Esophagus squamous epithelium (tissue), 5 donors: ENCODE data around the gene METTL4. TPM values are rescaled to one million over a fixed set of nuclear protein-coding genes. Genes with fewer than 3 reads are reported as not detected.

Experiments used
- DNase-seq: peaks from one replicate; lab custom pipeline; 2025; lab: John Stamatoyannopoulos, UW
- H3K27ac ChIP-seq, 4 donors: fragments of 200-600 bp; sonication (generic); one replicate each; pipeline ENCODE4 v1.5.1; 2016 to 2019; ENCODE audit warnings: mild to moderate bottlenecking in 1 of 4
- H3K27me3 ChIP-seq, 4 donors: fragments of 200-600 bp; sonication (generic); 1 replicate in 3 of 4; 2 replicates in 1 of 4; pipeline versions ENCODE4 v1.5.1 to v1.6.0; 2017 to 2021; ENCODE audit warnings: antibody characterized with exemption in 1 of 4
- H3K36me3 ChIP-seq, 3 donors: fragments of 200-600 bp; sonication (generic); one replicate each; pipeline ENCODE4 v1.5.1; 2016 to 2019
- H3K4me1 ChIP-seq, 3 donors: fragments of 200-600 bp; sonication (generic); one replicate each; pipeline ENCODE4 v1.5.1; 2017 to 2019
- H3K4me3 ChIP-seq, 4 donors: fragments of 200-600 bp; sonication (generic); 1 replicate in 3 of 4; 2 replicates in 1 of 4; pipeline ENCODE4 v1.5.1; 2016 to 2019; ENCODE audit warnings: mild to moderate bottlenecking in 2 of 4, moderate library complexity in 1 of 4
- H3K9me3 ChIP-seq, 3 donors: fragments of 200-600 bp; sonication (generic); one replicate each; pipeline ENCODE4 v1.5.1; 2016 to 2019
- CTCF ChIP-seq, 6 experiments: fragments of 450-650 bp in 4 of 6; fragments of 200-600 bp in 2 of 6; sonication (generic) in 2 of 6; IDR thresholded peaks; one replicate each; pipeline ENCODE4 v1.5.1; 2016 to 2019; ENCODE audit warnings: antibody characterized with exemption in 6 of 6, mild to moderate bottlenecking in 4 of 6, moderate library complexity in 4 of 6
- POLR2A ChIP-seq, 4 donors: fragments of 450-650 bp; IDR thresholded peaks; one replicate each; pipeline ENCODE4 v1.6.1; 2017; ENCODE audit warnings: antibody characterized with exemption in 4 of 4, mild to moderate bottlenecking in 4 of 4, moderate library complexity in 3 of 4
- WGBS, 2 donors: methylation state at CpG; one replicate each; pipeline ENCODE4 v1.1.5; 2018; 5-methylcytosine and 5-hydroxymethylcytosine counted together
- intact Hi-C: fragments of 100-400 bp; cut with DNase I; formaldehyde crosslinking; loops from one replicate; pipeline ENCODE4 v1.15.0; 2022
- total RNA-seq, 4 donors: library from RNA; depleted of rRNA; stranded (reverse); fragments of >200 nt; gene quantifications; one replicate each; pipeline ENCODE4 v1.1.0, GENCODE V29; 2016
- donor health status: DM: yes; HTN: yes; CAD: no.

METTL4 gene
- total RNA-seq, 4 donors from 2014 or later: 1.8 to 6.7 (median 4.4) TPM

GRCh38 chr18:2554696-2555095 lies 16.6 kb downstream of the METTL4 start:
- no peak overlapping the region for H3K27ac ChIP-seq
- H3K9me3 ChIP-seq: no peaks in the 10 kb centered on the region
- TF ChIP-seq POLR2A (IDR thresholded peaks at IDR 0.05) (no peak), CTCF (IDR thresholded peaks at IDR 0.05) (no peak)
- H3K36me3 ChIP-seq: peaks cover 0 to 24% (median 0%) of the 10 kb centered on the region in 3 donors
- no peak overlapping the region for H3K4me3 ChIP-seq
- WGBS, 2 donors: 78 to 82% methylated on average over 4 of the region's 4 CpGs
- intact Hi-C loops: no loop called here
- no peaks in the 10 kb centered on the region for H3K27me3 ChIP-seq
- DNase-seq: no peak
- no peaks in the 10 kb centered on the region for H3K4me1 ChIP-seq

GRCh38 chr18:2551425-2551824 lies 19.9 kb downstream of the METTL4 start:
- WGBS, 2 donors: 76 to 90% methylated on average over 3 of the region's 3 CpGs
- H3K27me3 ChIP-seq: no peaks in the 10 kb centered on the region
- H3K4me3 ChIP-seq: no peak overlapping the region
- TF ChIP-seq POLR2A (IDR thresholded peaks at IDR 0.05): no peak
- TF ChIP-seq CTCF (IDR thresholded peaks at IDR 0.05): no peak
- peaks cover 0 to 44% (median 0%) of the 10 kb centered on the region in 3 donors for H3K36me3 ChIP-seq
- no peak overlapping the region for H3K27ac ChIP-seq
- intact Hi-C loops: no loop called here
- no peaks in the 10 kb centered on the region for H3K4me1 ChIP-seq
- DNase-seq: no peak
- H3K9me3 ChIP-seq: no peaks in the 10 kb centered on the region

GRCh38 chr18:2549462-2549861 lies 21.8 kb downstream of the METTL4 start:
- Histone ChIP-seq H3K27ac (no peak overlapping the region), H3K36me3 (peaks cover 0 to 53% (median 0%) of the 10 kb centered on the region in 3 donors), H3K4me1 (no peaks in the 10 kb centered on the region), H3K4me3 (no peak overlapping the region), H3K9me3 (no peaks in the 10 kb centered on the region), H3K27me3 (no peaks in the 10 kb centered on the region)
- TF ChIP-seq POLR2A (IDR thresholded peaks at IDR 0.05) (no peak), CTCF (IDR thresholded peaks at IDR 0.05) (no peak)
- no peak for DNase-seq
- intact Hi-C loops: loop anchor here (10.0 kb wide), 1 partner anchor 445 kb away; no protein-coding TSS in a partner anchor
- 94 to 100% methylated on average over 2 of the region's 2 CpGs for WGBS, 2 donors

GRCh38 chr18:2547477-2548087 lies 23.7 kb downstream of the METTL4 start:
- peaks cover 0 to 57% (median 0%) of the 10 kb centered on the region in 3 donors for H3K36me3 ChIP-seq
- H3K27ac ChIP-seq: no peak overlapping the region
- no peaks in the 10 kb centered on the region for H3K27me3 ChIP-seq
- intact Hi-C loops: loop anchor here (10.0 kb wide), 1 partner anchor 443 kb away; no protein-coding TSS in a partner anchor
- no peak overlapping the region for H3K4me3 ChIP-seq
- TF ChIP-seq CTCF (IDR thresholded peaks at IDR 0.05): peak; percentile 24 to 64 (median 45)
- TF ChIP-seq POLR2A (IDR thresholded peaks at IDR 0.05): no peak
- 43 to 55% methylated on average over 4 of the region's 4 CpGs for WGBS, 2 donors
- DNase-seq: no peak
- H3K4me1 ChIP-seq: no peaks in the 10 kb centered on the region
- no peaks in the 10 kb centered on the region for H3K9me3 ChIP-seq

GRCh38 chr18:2545155-2545554 lies 26.1 kb downstream of the METTL4 start:
- H3K27me3 ChIP-seq: no peaks in the 10 kb centered on the region
- TF ChIP-seq CTCF (IDR thresholded peaks at IDR 0.05): no peak
- TF ChIP-seq POLR2A (IDR thresholded peaks at IDR 0.05): no peak
- H3K9me3 ChIP-seq: no peaks in the 10 kb centered on the region
- H3K27ac ChIP-seq: no peak overlapping the region
- peaks cover 0 to 42% (median 0%) of the 10 kb centered on the region in 3 donors for H3K36me3 ChIP-seq
- no peaks in the 10 kb centered on the region for H3K4me1 ChIP-seq
- no peak overlapping the region for H3K4me3 ChIP-seq
- WGBS, 2 donors: 64 to 70% methylated on average over 2 of the region's 2 CpGs
- intact Hi-C loops: loop anchor here (10.0 kb wide), 1 partner anchor 440 kb away; no protein-coding TSS in a partner anchor
- no peak for DNase-seq
